Measurements from ENCODE around the gene ERF. TPM values are rescaled to one million over a fixed set of nuclear protein-coding genes. Genes with fewer than 3 reads are reported as not detected.

The ERF gene
- polyA plus RNA-seq, 1 of the 3 experiments (the other 2 are of a cell fraction) = 89.6 TPM

DNA sequence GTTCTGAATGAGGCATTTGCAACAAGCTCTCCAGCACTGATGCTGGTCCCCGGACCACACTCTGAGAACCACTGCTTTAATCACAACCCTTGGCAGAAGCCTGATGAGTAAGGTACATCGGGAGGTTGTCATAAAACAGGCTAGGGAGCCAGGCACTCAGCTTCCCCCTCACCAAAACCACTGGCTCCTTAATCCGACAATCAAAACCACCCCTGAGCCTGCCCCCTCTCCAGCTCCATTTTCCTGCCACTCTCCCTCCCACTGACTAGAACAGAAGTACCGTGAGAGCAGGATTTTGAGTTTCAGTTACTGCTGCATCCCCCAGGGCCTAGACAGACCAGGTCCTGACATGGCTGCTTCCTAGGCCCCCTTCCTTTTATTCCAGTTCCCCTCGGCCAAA is 19.7 kb downstream of the ERF start:
- ChIA-PET POLR2A (no interaction called here), CTCF (interaction anchor here (1.0 to 1.5 kb wide), 2 partner anchors 14 to 127 kb away, joined by 3 to 4 read pairs; no protein-coding TSS in a partner anchor)
- H2AFZ ChIP-seq (ENCODE audit: low read depth) = no peak overlapping the region
- H3K9ac ChIP-seq = no peak overlapping the region
- 85% methylated on average over 5 of the region's 5 CpGs for WGBS (ENCODE audit: low lambda C conversion rate)
- H3K9me2 ChIP-seq = no peaks in the 10 kb centered on the region
- H3K27me3 ChIP-seq (ENCODE audit: insufficient read depth) = no peaks in the 10 kb centered on the region
- H3K36me3 ChIP-seq (replicated peaks in 1 of 2; ENCODE audit: control insufficient read depth in 1 of 2, insufficient read depth in 2 of 2, low read length in 1 of 2) = peaks cover 33 to 68% of the 10 kb centered on the region in 2 experiments
- no peak overlapping the region for H3K4me3 ChIP-seq (ENCODE audit: low read depth in 2 of 2, low read length in 1 of 2)
- H3F3A ChIP-seq (replicated peaks; ENCODE audit: insufficient read depth) = peaks cover 11% of the 10 kb centered on the region
- no peak for DNase-seq
- peaks cover 50% of the 10 kb centered on the region for H3K79me2 ChIP-seq (ENCODE audit: insufficient read depth)
- TF ChIP-seq SMC3 (IDR thresholded peaks at IDR 0.05; ENCODE audit: low read depth, low read length) (no peak), YY1 (IDR thresholded peaks at IDR 0.05; ENCODE audit: low read depth) (no peak), RXRA (IDR thresholded peaks at IDR 0.05; ENCODE audit: borderline replicate concordance, low read depth) (no peak), TEAD4 (IDR thresholded peaks at IDR 0.05; ENCODE audit: borderline replicate concordance, insufficient read depth) (no peak), ELF1 (IDR thresholded peaks at IDR 0.05) (no peak)
- TF ChIP-seq, protein P1, sequence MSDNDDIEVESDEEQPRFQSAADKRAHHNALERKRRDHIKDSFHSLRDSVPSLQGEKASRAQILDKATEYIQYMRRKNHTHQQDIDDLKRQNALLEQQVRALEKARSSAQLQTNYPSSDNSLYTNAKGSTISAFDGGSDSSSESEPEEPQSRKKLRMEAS (IDR thresholded peaks at IDR 0.05; ENCODE audit: low read depth) = no peak
- TF ChIP-seq, protein P2, sequence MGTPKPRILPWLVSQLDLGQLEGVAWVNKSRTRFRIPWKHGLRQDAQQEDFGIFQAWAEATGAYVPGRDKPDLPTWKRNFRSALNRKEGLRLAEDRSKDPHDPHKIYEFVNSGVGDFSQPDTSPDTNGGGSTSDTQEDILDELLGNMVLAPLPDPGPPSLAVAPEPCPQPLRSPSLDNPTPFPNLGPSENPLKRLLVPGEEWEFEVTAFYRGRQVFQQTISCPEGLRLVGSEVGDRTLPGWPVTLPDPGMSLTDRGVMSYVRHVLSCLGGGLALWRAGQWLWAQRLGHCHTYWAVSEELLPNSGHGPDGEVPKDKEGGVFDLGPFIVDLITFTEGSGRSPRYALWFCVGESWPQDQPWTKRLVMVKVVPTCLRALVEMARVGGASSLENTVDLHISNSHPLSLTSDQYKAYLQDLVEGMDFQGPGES (IDR thresholded peaks at IDR 0.05; ENCODE audit: low read depth, low read length) = no peak
- H3K9me3 ChIP-seq = no peaks in the 10 kb centered on the region
- no peak overlapping the region for H3K27ac ChIP-seq (ENCODE audit: low read depth in 2 of 2, low read length in 1 of 2)
- H4K20me1 ChIP-seq (ENCODE audit: insufficient read depth) = peaks cover 11% of the 10 kb centered on the region; the same call in 1 of the 2 replicates
- peaks cover 0 to 2% of the 10 kb centered on the region in 2 experiments; a peak in 1 of 4 replicates for H3K4me1 ChIP-seq (ENCODE audit: control insufficient read depth in 1 of 2, insufficient read depth in 2 of 2, low read depth in 1 of 2, low read length in 1 of 2)
- H3K4me2 ChIP-seq = no peak overlapping the region

DNA sequence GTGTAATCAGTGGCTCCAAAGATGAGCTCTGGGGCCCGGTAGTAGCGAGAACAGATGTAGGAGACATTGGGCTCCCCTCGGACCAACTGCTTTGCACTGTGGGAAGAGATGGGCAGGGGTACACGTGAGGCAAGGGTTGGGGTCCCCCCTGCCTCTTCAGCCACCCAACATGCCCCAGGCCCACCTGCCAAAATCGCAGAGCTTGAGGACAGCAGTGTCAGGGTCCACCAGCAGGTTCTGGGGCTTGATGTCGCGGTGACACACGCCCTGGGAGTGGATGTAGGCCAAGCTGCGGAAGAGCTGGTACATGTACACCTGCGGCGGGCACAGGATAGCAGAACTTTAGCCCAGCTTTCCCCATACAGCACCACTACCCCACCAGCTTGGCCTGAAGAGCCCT is 20.6 kb downstream of the ERF start:
- H3K9me3 ChIP-seq = no peaks in the 10 kb centered on the region
- no peak overlapping the region for H2AFZ ChIP-seq (ENCODE audit: low read depth)
- POLR2A ChIA-PET = interaction anchor here (0.6 to 2.4 kb wide), 3 partner anchors 8 to 29 kb away, joined by 3 to 8 read pairs (median 3); partner anchors contain the start of gene GSK3A
- H3K4me2 ChIP-seq = no peak overlapping the region
- peaks cover 28 to 68% of the 10 kb centered on the region in 2 experiments for H3K36me3 ChIP-seq (replicated peaks in 1 of 2; ENCODE audit: control insufficient read depth in 1 of 2, insufficient read depth in 2 of 2, low read length in 1 of 2)
- no peak overlapping the region for H3K9ac ChIP-seq
- 93% methylated on average over 7 of the region's 11 CpGs for WGBS (ENCODE audit: low lambda C conversion rate)
- DNase-seq = no peak
- no peak overlapping the region for H3K27ac ChIP-seq (ENCODE audit: low read depth in 2 of 2, low read length in 1 of 2)
- H3K9me2 ChIP-seq = no peaks in the 10 kb centered on the region
- no peak overlapping the region for H3K4me3 ChIP-seq (ENCODE audit: low read depth in 2 of 2, low read length in 1 of 2)
- no peaks in the 10 kb centered on the region for H3K27me3 ChIP-seq (ENCODE audit: insufficient read depth)
- H3K4me1 ChIP-seq (ENCODE audit: control insufficient read depth in 1 of 2, insufficient read depth in 2 of 2, low read depth in 1 of 2, low read length in 1 of 2) = no peaks in the 10 kb centered on the region; a peak in 1 of 4 replicates
- H3F3A ChIP-seq (replicated peaks; ENCODE audit: insufficient read depth) = peaks cover 16% of the 10 kb centered on the region
- H4K20me1 ChIP-seq (ENCODE audit: insufficient read depth) = peaks cover 17% of the 10 kb centered on the region
- TF ChIP-seq, protein P3, sequence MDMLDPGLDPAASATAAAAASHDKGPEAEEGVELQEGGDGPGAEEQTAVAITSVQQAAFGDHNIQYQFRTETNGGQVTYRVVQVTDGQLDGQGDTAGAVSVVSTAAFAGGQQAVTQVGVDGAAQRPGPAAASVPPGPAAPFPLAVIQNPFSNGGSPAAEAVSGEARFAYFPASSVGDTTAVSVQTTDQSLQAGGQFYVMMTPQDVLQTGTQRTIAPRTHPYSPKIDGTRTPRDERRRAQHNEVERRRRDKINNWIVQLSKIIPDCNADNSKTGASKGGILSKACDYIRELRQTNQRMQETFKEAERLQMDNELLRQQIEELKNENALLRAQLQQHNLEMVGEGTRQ (IDR thresholded peaks at IDR 0.05; ENCODE audit: borderline replicate concordance, low read depth, low read length) = no peak
- no peak for TF ChIP-seq GATA2 (CRISPR knock-in tag; IDR thresholded peaks at IDR 0.05)
- TF ChIP-seq, protein P1 (IDR thresholded peaks at IDR 0.05; ENCODE audit: low read depth) = no peak
- TF ChIP-seq TCF12 (IDR thresholded peaks at IDR 0.05) = no peak
- no peak for TF ChIP-seq RCOR1 (IDR thresholded peaks at IDR 0.05; ENCODE audit: low read length)
- TF ChIP-seq MXI1 (IDR thresholded peaks at IDR 0.05; ENCODE audit: low read depth, low read length) = no peak
- no peak for TF ChIP-seq SIN3A (IDR thresholded peaks at IDR 0.05; ENCODE audit: borderline replicate concordance, low read depth, low read length)
- TF ChIP-seq CHD2 (IDR thresholded peaks at IDR 0.05; ENCODE audit: low read length, partially characterized antibody) = no peak
- no peak for TF ChIP-seq FOSL2 (IDR thresholded peaks at IDR 0.05; ENCODE audit: borderline replicate concordance, low read depth)
- TF ChIP-seq, protein P4, sequence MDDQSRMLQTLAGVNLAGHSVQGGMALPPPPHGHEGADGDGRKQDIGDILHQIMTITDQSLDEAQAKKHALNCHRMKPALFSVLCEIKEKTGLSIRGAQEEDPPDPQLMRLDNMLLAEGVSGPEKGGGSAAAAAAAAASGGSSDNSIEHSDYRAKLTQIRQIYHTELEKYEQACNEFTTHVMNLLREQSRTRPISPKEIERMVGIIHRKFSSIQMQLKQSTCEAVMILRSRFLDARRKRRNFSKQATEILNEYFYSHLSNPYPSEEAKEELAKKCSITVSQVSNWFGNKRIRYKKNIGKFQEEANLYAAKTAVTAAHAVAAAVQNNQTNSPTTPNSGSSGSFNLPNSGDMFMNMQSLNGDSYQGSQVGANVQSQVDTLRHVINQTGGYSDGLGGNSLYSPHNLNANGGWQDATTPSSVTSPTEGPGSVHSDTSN (IDR thresholded peaks at IDR 0.05) = no peak
- no peak for TF ChIP-seq EZH2phosphoT487 (IDR thresholded peaks at IDR 0.05; ENCODE audit: borderline replicate concordance, low read depth)
- no peak for TF ChIP-seq NRF1 (IDR thresholded peaks at IDR 0.05; ENCODE audit: low read depth, low read length)
- TF ChIP-seq POLR2AphosphoS5 (IDR thresholded peaks at IDR 0.05; ENCODE audit: low read depth, low read length) = no peak
- TF ChIP-seq ELF1 (IDR thresholded peaks at IDR 0.05) = no peak
- no peak for TF ChIP-seq TAF1 (IDR thresholded peaks at IDR 0.05; ENCODE audit: borderline replicate concordance, low read depth, low read length)
- no peak for TF ChIP-seq GABPA (IDR thresholded peaks at IDR 0.05; ENCODE audit: low read depth)
- no peak for TF ChIP-seq JUND (IDR thresholded peaks at IDR 0.05)
- TF ChIP-seq FOXM1 (IDR thresholded peaks at IDR 0.05; ENCODE audit: low read depth) = no peak
- CTCF ChIA-PET = interaction anchor here (1.0 to 3.0 kb wide), 3 partner anchors 10 to 126 kb away, joined by 3 to 21 read pairs (median 4); partner anchors contain the start of gene GSK3A
- H3K79me2 ChIP-seq (ENCODE audit: insufficient read depth) = peaks cover 44% of the 10 kb centered on the region

Measured in SK-N-SH (cell line).